MG63 (cell line): Measurements from ENCODE around the gene MISP. TPM values are rescaled to one million over a fixed set of nuclear protein-coding genes. Genes with fewer than 3 reads are reported as not detected.

ENCODE experiments used
- DNase-seq: peaks from one replicate; pipeline ENCODE4 v3.0.0-alpha.2; 2020
- H3K27me3 ChIP-seq: fragments of 250-450 bp; sonication (Bioruptor Pico); 2 replicates; pipeline ENCODE4 v1.5.1; 2020; ENCODE audit warnings: mild to moderate bottlenecking, moderate library complexity
- H3K36me3 ChIP-seq: fragments of 250-450 bp; sonication (Bioruptor Pico); 2 replicates; pipeline ENCODE4 v1.5.1; 2020; ENCODE audit warnings: mild to moderate bottlenecking, moderate library complexity
- H3K4me3 ChIP-seq: fragments of 250-450 bp; sonication (Bioruptor Pico); 2 replicates; pipeline ENCODE4 v1.5.1; 2020; ENCODE audit warnings: mild to moderate bottlenecking, moderate library complexity
- H3K9me3 ChIP-seq: fragments of 250-450 bp; sonication (Bioruptor Pico); 2 replicates; pipeline ENCODE4 v1.5.1; 2020; ENCODE audit warnings: mild to moderate bottlenecking, moderate library complexity
- total RNA-seq: library from RNA; depleted of rRNA; stranded (reverse); fragments of >200 nt; shearing (Covaris generic); gene quantifications from 2 replicates; pipeline ENCODE4 v1.2.3, GENCODE V29; 2014; ENCODE audit warnings: low replicate concordance

MISP gene
- total RNA-seq, 1 experiment from 2014 or later: not detected

GRCh38 chr19:754530-754929 lies 3.6 kb downstream of the MISP start:
- Histone ChIP-seq H3K4me3 (no peak overlapping the region), H3K27me3 (no peaks in the 10 kb centered on the region), H3K9me3 (no peaks in the 10 kb centered on the region), H3K36me3 (no peaks in the 10 kb centered on the region)
- DNase-seq: no peak

- Histone ChIP-seq H3K36me3 (no peaks in the 10 kb centered on the region), H3K4me3 (no peak overlapping the region), H3K27me3 (no peaks in the 10 kb centered on the region), H3K9me3 (no peaks in the 10 kb centered on the region)
- no peak for DNase-seq
Observed at GRCh38 chr19:755063-755462, 4.2 kb downstream of the MISP start.

- H3K27me3 ChIP-seq: no peaks in the 10 kb centered on the region
- peak; percentile 48 for DNase-seq
- no peaks in the 10 kb centered on the region for H3K9me3 ChIP-seq
- no peaks in the 10 kb centered on the region for H3K36me3 ChIP-seq
- no peak overlapping the region for H3K4me3 ChIP-seq
Observed at GRCh38 chr19:756236-756635, 5.3 kb downstream of the MISP start.

GRCh38 chr19:756821-757688 lies 6.1 kb downstream of the MISP start:
- H3K4me3 ChIP-seq: no peak overlapping the region
- DNase-seq: no peak

GRCh38 chr19:757811-758668 lies 7.1 kb downstream of the MISP start:
- H3K36me3 ChIP-seq: no peaks in the 10 kb centered on the region
- DNase-seq: no peak
- no peaks in the 10 kb centered on the region for H3K9me3 ChIP-seq
- no peak overlapping the region for H3K4me3 ChIP-seq
- no peaks in the 10 kb centered on the region for H3K27me3 ChIP-seq

More at GRCh38 chr19:756821-757688, 6.1 kb downstream of the MISP start:
- H3K27me3 ChIP-seq: no peaks in the 10 kb centered on the region
- no peaks in the 10 kb centered on the region for H3K9me3 ChIP-seq
- no peaks in the 10 kb centered on the region for H3K36me3 ChIP-seq

GRCh38 chr19:763181-763580 lies 12.3 kb downstream of the MISP start:
- Histone ChIP-seq H3K9me3 (no peaks in the 10 kb centered on the region), H3K4me3 (no peak overlapping the region), H3K36me3 (no peaks in the 10 kb centered on the region), H3K27me3 (no peaks in the 10 kb centered on the region)
- no peak for DNase-seq

GRCh38 chr19:763869-764268 lies 13.0 kb downstream of the MISP start:
- Histone ChIP-seq H3K27me3 (no peaks in the 10 kb centered on the region), H3K36me3 (no peaks in the 10 kb centered on the region), H3K4me3 (no peak overlapping the region), H3K9me3 (no peaks in the 10 kb centered on the region)
- no peak for DNase-seq

- no peak overlapping the region for H3K4me3 ChIP-seq
- H3K9me3 ChIP-seq: no peaks in the 10 kb centered on the region
- no peaks in the 10 kb centered on the region for H3K27me3 ChIP-seq
- no peak for DNase-seq
- no peaks in the 10 kb centered on the region for H3K36me3 ChIP-seq
Observed at GRCh38 chr19:764301-764700, 13.4 kb downstream of the MISP start.

GRCh38 chr19:765179-765738 lies 14.3 kb downstream of the MISP start:
- no peak for DNase-seq
- Histone ChIP-seq H3K36me3 (no peaks in the 10 kb centered on the region), H3K4me3 (no peak overlapping the region), H3K9me3 (no peaks in the 10 kb centered on the region), H3K27me3 (no peaks in the 10 kb centered on the region)

- no peaks in the 10 kb centered on the region for H3K36me3 ChIP-seq
- no peak overlapping the region for H3K4me3 ChIP-seq
- DNase-seq: peak; percentile 65
- no peaks in the 10 kb centered on the region for H3K9me3 ChIP-seq
- H3K27me3 ChIP-seq: no peaks in the 10 kb centered on the region
Observed at GRCh38 chr19:768424-768823, 17.5 kb downstream of the MISP start.

- H3K9me3 ChIP-seq: no peaks in the 10 kb centered on the region
- no peaks in the 10 kb centered on the region for H3K36me3 ChIP-seq
- no peak for DNase-seq
- H3K4me3 ChIP-seq: no peak overlapping the region
- no peaks in the 10 kb centered on the region for H3K27me3 ChIP-seq
Observed at GRCh38 chr19:769616-770015, 18.7 kb downstream of the MISP start.

GRCh38 chr19:771332-771785 lies 20.4 kb downstream of the MISP start:
- H3K4me3 ChIP-seq: no peak overlapping the region
- no peaks in the 10 kb centered on the region for H3K27me3 ChIP-seq
- DNase-seq: peak; percentile 51
- no peaks in the 10 kb centered on the region for H3K36me3 ChIP-seq
- no peaks in the 10 kb centered on the region for H3K9me3 ChIP-seq

GRCh38 chr19:772063-772462 lies 21.2 kb downstream of the MISP start:
- Histone ChIP-seq H3K4me3 (no peak overlapping the region), H3K36me3 (no peaks in the 10 kb centered on the region)
- DNase-seq: no peak

GRCh38 chr19:772730-773436 lies 22.0 kb downstream of the MISP start:
- no peaks in the 10 kb centered on the region for H3K27me3 ChIP-seq
- no peak for DNase-seq

More at GRCh38 chr19:772063-772462, 21.2 kb downstream of the MISP start:
- H3K9me3 ChIP-seq: no peaks in the 10 kb centered on the region
- H3K27me3 ChIP-seq: no peaks in the 10 kb centered on the region

GRCh38 chr19:776549-776948 lies 25.6 kb downstream of the MISP start:
- DNase-seq: no peak
- H3K4me3 ChIP-seq: no peak overlapping the region

More at GRCh38 chr19:772730-773436, 22.0 kb downstream of the MISP start:
- Histone ChIP-seq H3K9me3 (no peaks in the 10 kb centered on the region), H3K36me3 (no peaks in the 10 kb centered on the region), H3K4me3 (no peak overlapping the region)

GRCh38 chr19:778910-779653 lies 28.2 kb downstream of the MISP start:
- H3K9me3 ChIP-seq: no peaks in the 10 kb centered on the region
- peak; percentile 88 for DNase-seq
- no peaks in the 10 kb centered on the region for H3K36me3 ChIP-seq
- H3K4me3 ChIP-seq: no peak overlapping the region
- no peaks in the 10 kb centered on the region for H3K27me3 ChIP-seq

More at GRCh38 chr19:776549-776948, 25.6 kb downstream of the MISP start:
- Histone ChIP-seq H3K9me3 (no peaks in the 10 kb centered on the region), H3K36me3 (no peaks in the 10 kb centered on the region), H3K27me3 (no peaks in the 10 kb centered on the region)
